Inflammatory macrophage (primary cell): Measurements from ENCODE around the gene PCDH1.
"Not testable (repeated sequence)": the region's sequence is repeated elsewhere in the genome, so short reads cannot be mapped to it uniquely, and the experiment has no call there.

ENCODE experiments used
- DNase-seq, 2 donors: peaks; one replicate each; pipeline ENCODE4 v3.0.0-alpha.2; 2020 to 2022

PCDH1 gene

GRCh38 chr5:141898448-141899049 is 20.3 kb upstream of the PCDH1 start:
- peak; percentile 51 to 73 for DNase-seq

- no peak for DNase-seq
Observed at GRCh38 chr5:141897425-141897824, 19.2 kb upstream of the PCDH1 start.

DNA sequence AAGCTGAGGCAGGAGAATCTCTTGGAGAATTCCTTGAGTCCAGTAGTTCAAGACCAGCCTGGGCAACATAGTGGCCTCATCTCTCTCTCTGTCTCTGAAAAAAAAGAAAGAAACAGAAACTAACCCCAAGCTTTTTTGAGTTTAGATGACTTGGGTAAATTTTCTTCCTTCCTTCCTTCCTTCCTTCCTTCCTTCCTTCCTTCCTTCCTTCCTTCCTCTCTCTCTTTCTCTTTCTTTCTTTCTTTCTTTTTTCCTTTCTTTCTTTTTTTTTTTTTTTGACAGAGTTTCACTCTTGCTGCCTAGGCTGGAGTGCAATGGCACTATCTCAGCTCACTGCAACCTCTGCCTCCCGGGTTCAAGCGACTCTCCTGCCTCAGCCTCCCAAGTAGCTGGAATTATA is 12.2 kb upstream of the PCDH1 start:
- not testable (repeated sequence) for DNase-seq

- peak in 1 of 2 donors; percentile 30 for DNase-seq
Observed at GRCh38 chr5:141889282-141889871, 11.2 kb upstream of the PCDH1 start.

DNA sequence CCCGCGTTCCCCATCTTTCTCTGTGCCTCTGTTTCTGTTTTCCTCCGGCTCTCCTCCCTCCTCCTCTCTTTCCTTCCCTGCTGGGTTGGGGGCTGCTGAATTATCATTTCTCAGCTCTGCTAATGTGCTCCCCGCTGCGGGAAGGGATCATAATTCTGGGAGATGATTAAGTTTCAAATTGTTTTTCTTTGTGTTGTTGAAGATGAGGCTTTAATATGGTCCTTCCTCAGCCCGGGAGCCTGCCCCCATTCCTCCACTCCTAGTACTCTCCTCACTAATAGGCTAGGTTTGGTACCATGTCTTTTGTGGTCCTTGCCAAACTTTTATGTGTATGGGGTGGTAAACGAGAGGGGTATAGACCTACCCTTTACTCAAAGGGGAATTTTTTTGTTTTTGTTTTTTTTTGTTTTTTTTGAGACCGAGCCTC is 5.7 kb upstream of the PCDH1 start:
- no peak for DNase-seq

GRCh38 chr5:141883184-141883891 is 5.1 kb upstream of the PCDH1 start:
- peak in 1 of 2 donors; percentile 32 for DNase-seq

DNA sequence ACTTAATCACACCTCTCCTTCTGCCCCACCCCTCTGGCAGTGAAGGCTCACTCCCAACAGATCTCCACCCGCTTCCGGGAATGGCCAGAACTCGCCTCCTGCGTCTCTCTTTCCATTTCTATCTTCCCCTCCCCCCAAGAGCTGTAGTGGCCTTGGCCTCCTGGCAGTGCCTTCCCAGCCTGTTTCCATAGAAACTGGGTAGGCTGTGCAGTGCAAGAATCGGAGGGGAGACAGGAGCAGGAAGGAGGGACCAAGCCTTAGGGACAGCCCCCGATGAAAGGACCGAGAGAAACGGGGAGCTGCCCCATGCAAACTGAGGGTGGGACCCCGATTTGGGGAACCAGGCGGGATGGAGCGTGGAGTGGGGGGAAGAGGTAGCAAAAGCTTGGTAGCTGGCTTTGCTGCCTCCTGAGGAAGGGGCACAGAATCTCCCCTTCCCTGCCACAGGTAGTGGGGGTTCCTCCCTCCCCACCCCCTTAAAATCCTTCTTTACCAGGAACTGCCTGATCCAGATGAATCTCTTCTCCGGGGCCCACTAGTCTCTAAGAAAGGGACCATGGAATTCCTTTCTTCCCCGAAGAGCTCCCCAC is 4.5 kb upstream of the PCDH1 start:
- DNase-seq: no peak

GRCh38 chr5:141881886-141882285 is 3.7 kb upstream of the PCDH1 start:
- no peak for DNase-seq

- no peak for DNase-seq
Observed at GRCh38 chr5:141880961-141881801, 3.0 kb upstream of the PCDH1 start.

- DNase-seq: no peak
Observed at GRCh38 chr5:141879941-141880738, 1.9 kb upstream of the PCDH1 start.

GRCh38 chr5:141879426-141879759 is 1.2 kb upstream of the PCDH1 start:
- no peak for DNase-seq

GRCh38 chr5:141878711-141879425 is 658 bp upstream of the PCDH1 start:
- peak; percentile 87 to 88 for DNase-seq

GRCh38 chr5:141877356-141878185 is 639 bp downstream of the PCDH1 start:
- DNase-seq: no peak

GRCh38 chr5:141876628-141877355 is 1.4 kb downstream of the PCDH1 start:
- no peak for DNase-seq

DNA sequence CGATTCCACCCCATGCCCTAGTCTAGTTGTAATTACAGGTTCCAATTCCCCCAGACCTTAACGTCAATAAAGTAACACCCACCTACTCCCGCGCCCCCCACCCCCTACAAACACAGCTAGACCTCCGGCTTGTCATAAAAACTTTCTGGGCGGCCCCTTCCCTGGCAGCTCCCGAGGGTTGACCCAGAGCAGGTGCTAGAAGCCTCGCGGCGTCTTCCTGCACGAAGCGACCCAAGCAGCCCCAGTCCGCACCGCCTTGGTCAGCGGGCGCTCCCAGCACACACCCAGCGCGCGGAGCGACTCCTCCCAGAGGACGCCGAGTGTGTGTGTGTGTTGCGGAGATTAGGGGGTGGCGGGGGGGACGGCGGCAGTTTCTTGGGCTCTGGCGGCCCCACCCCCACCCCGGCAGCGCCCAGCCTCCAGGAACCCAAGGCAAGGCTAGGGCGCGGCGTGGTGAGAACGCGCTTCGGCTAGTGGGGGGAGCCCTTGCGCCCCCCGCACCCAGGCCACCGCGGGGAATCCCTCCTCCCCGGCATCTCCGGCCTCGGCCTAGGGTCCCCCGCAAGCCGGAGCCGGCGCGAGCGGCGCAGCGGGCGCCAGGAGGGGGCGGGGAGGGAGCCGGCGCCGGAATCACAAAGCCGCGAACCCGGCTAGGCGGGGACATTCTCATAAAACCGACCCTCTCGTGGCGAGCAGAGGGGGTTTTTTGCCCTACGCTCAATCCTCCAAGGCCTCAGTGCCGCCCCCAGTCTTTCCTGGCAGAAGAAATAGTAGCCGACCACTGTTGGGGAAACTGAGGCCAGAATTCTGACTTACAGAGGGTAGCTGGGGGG is 2.2 kb downstream of the PCDH1 start:
- DNase-seq: no peak

DNA sequence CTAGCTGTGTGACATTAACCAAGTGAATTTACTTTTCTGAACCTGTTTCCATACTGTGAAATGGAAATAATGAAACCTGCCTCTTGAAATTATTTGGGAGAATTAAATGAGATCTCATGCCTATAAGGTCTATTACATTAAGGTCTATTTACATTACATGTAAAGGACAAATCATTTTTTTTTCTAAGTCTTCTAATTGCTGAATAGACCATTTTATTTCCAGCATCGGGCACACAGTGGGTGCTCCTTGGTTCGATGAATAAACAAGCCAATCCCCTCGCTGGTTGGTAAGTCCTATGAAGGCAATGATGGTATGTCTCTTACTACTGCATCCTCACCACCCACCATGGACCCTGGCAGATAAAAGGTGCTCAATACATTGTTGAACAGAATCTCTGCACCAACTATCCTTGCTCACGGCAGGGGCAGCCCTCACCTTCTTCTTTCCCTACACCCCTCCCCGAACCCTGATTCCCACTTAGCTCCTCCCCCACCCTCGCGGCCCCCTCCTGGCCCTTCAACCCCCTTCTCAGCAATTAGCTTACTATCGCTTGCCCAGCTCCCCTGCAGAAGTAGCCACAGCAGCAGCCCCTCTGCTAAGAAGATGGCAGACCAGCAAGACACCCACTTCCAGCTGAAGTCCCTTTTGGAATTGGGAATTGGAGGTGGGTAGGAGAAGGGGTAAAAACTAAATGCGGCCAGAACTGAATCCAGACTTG is 3.0 kb downstream of the PCDH1 start:
- DNase-seq: no peak

GRCh38 chr5:141874262-141874964 is 3.8 kb downstream of the PCDH1 start:
- DNase-seq: no peak

- no peak for DNase-seq
Observed at GRCh38 chr5:141873933-141874261, 4.3 kb downstream of the PCDH1 start.
